ENCODE measurements around the gene CPLX4. TPM values are rescaled to one million over a fixed set of nuclear protein-coding genes. Genes with fewer than 3 reads are reported as not detected.

The CPLX4 gene
- total and polyA plus RNA-seq, 7 experiments from 2014 or later = not detected

- Histone ChIP-seq H3K9me3 (ENCODE audit: control insufficient read depth in 2 of 3, low read length in 3 of 3) (no peaks in the 10 kb centered on the region), H3K27ac (ENCODE audit: low read depth, low read length) (no peak overlapping the region), H3K27me3 (ENCODE audit: control insufficient read depth in 2 of 2, insufficient read depth in 2 of 2, low read length in 2 of 2) (peaks cover 7% of the 10 kb centered on the region in 2 donors), H3K36me3 (ENCODE audit: control insufficient read depth in 2 of 3, insufficient read depth in 3 of 3, low read length in 3 of 3) (no peaks in the 10 kb centered on the region), H3K4me3 (ENCODE audit: low read length) (no peak overlapping the region), H3K4me1 (ENCODE audit: control insufficient read depth in 2 of 2, insufficient read depth in 2 of 2, low read length in 2 of 2) (no peaks in the 10 kb centered on the region)
- Mint-ChIP-seq H3K4me3 (peak overlapping the region in 3 of 10 donors; percentile 4 to 83 (median 47)), H3K27ac (no peak overlapping the region), H3K9me3 (peaks cover 0 to 12% (median 2%) of the 10 kb centered on the region in 11 donors), H3K4me1 (peaks cover 11 to 52% (median 24%) of the 10 kb centered on the region in 7 donors), H3K36me3 (no peaks in the 10 kb centered on the region), H3K27me3 (peaks cover 74 to 96% (median 79%) of the 10 kb centered on the region in 5 donors)
- ATAC-seq = no peak
- CTCF ChIA-PET = no interaction called here
- POLR2A ChIA-PET = no interaction called here
- intact Hi-C loops (cut with micrococcal nuclease) = loop anchor here in 1 of 2 donors (5.0 kb wide), 1 partner anchor 90 kb away; the partner anchor contains the start of gene LMAN1
- no peak for DNase-seq
Observed at GRCh38 chr18:59266886-59267502, 51.5 kb downstream of the CPLX4 start.

- Histone ChIP-seq H3K9me3 (ENCODE audit: control insufficient read depth in 2 of 3, low read length in 3 of 3) (no peaks in the 10 kb centered on the region), H3K36me3 (ENCODE audit: control insufficient read depth in 2 of 3, insufficient read depth in 3 of 3, low read length in 3 of 3) (no peaks in the 10 kb centered on the region), H3K27me3 (ENCODE audit: control insufficient read depth in 2 of 2, insufficient read depth in 2 of 2, low read length in 2 of 2) (peaks cover 5 to 7% of the 10 kb centered on the region in 2 donors), H3K27ac (ENCODE audit: low read depth, low read length) (no peak overlapping the region), H3K4me1 (ENCODE audit: control insufficient read depth in 2 of 2, insufficient read depth in 2 of 2, low read length in 2 of 2) (no peaks in the 10 kb centered on the region), H3K4me3 (ENCODE audit: low read length) (no peak overlapping the region)
- ChIA-PET POLR2A (no interaction called here), CTCF (no interaction called here)
- peaks cover 9 to 46% (median 24%) of the 10 kb centered on the region in 7 donors for H3K4me1 Mint-ChIP-seq
- no peaks in the 10 kb centered on the region for H3K36me3 Mint-ChIP-seq
- intact Hi-C loops (cut with micrococcal nuclease) = loop anchor here in 1 of 2 donors (5.0 kb wide), 1 partner anchor 91 kb away; the partner anchor contains the start of gene LMAN1
- peak overlapping the region in 6 of 10 donors; percentile 3 to 71 (median 26) for H3K4me3 Mint-ChIP-seq
- H3K9me3 Mint-ChIP-seq = peaks cover 0 to 15% (median 2%) of the 10 kb centered on the region in 11 donors
- H3K27ac Mint-ChIP-seq = no peak overlapping the region
- ATAC-seq (no peak), DNase-seq (no peak)
- H3K27me3 Mint-ChIP-seq = peaks cover 69 to 96% (median 74%) of the 10 kb centered on the region in 5 donors
Observed at GRCh38 chr18:59266459-59266858, 52.0 kb downstream of the CPLX4 start.

- CTCF ChIA-PET = no interaction called here
- intact Hi-C loops (cut with micrococcal nuclease) = loop anchor here in 1 of 2 donors (2.0 to 5.0 kb wide), 3 partner anchors 17 to 127 kb away; partner anchors contain the start of genes LMAN1 and SEC11C
- H3K27me3 ChIP-seq (ENCODE audit: control insufficient read depth in 2 of 2, insufficient read depth in 2 of 2, low read length in 2 of 2) = peaks cover 3 to 6% of the 10 kb centered on the region in 2 donors
Observed at GRCh38 chr18:59265974-59266369, 52.5 kb downstream of the CPLX4 start.

GRCh38 chr18:59265246-59265973 is 53.0 kb downstream of the CPLX4 start:
- H3K4me1 ChIP-seq (ENCODE audit: control insufficient read depth in 2 of 2, insufficient read depth in 2 of 2, low read length in 2 of 2) = no peaks in the 10 kb centered on the region
- peaks cover 0 to under 1% of the 10 kb centered on the region in 2 donors for H3K27me3 ChIP-seq (ENCODE audit: control insufficient read depth in 2 of 2, insufficient read depth in 2 of 2, low read length in 2 of 2)
- peaks cover 0 to 17% (median 2%) of the 10 kb centered on the region in 11 donors for H3K9me3 Mint-ChIP-seq
- no peak overlapping the region for H3K27ac ChIP-seq (ENCODE audit: low read depth, low read length)
- H3K9me3 ChIP-seq (ENCODE audit: control insufficient read depth in 2 of 3, low read length in 3 of 3) = no peaks in the 10 kb centered on the region
- ChIA-PET POLR2A (no interaction called here), CTCF (no interaction called here)
- H3K36me3 ChIP-seq (ENCODE audit: control insufficient read depth in 2 of 3, insufficient read depth in 3 of 3, low read length in 3 of 3) = no peaks in the 10 kb centered on the region
- intact Hi-C loops (cut with micrococcal nuclease) = loop anchor here in 1 of 2 donors (2.0 to 5.0 kb wide), 3 partner anchors 17 to 127 kb away; partner anchors contain the start of genes LMAN1 and SEC11C
- no peak overlapping the region for H3K27ac Mint-ChIP-seq
- ATAC-seq (peak; percentile 36), DNase-seq (no peak)
- H3K4me3 Mint-ChIP-seq = peak overlapping the region in 9 of 10 donors; percentile 29 to 71 (median 51)
- H3K27me3 Mint-ChIP-seq = peaks cover 64 to 95% (median 74%) of the 10 kb centered on the region in 5 donors
- no peak overlapping the region for H3K4me3 ChIP-seq (ENCODE audit: low read length)
- no peaks in the 10 kb centered on the region for H3K36me3 Mint-ChIP-seq
- H3K4me1 Mint-ChIP-seq = peaks cover 9 to 41% (median 19%) of the 10 kb centered on the region in 7 donors

More at GRCh38 chr18:59265974-59266369, 52.5 kb downstream of the CPLX4 start:
- peak overlapping the region in 7 of 10 donors; percentile 6 to 71 (median 58) for H3K4me3 Mint-ChIP-seq
- peaks cover 69 to 96% (median 74%) of the 10 kb centered on the region in 5 donors for H3K27me3 Mint-ChIP-seq
- H3K9me3 ChIP-seq (ENCODE audit: control insufficient read depth in 2 of 3, low read length in 3 of 3) = no peaks in the 10 kb centered on the region
- no peaks in the 10 kb centered on the region for H3K36me3 ChIP-seq (ENCODE audit: control insufficient read depth in 2 of 3, insufficient read depth in 3 of 3, low read length in 3 of 3)
- no peak for DNase-seq
- peaks cover 0 to 17% (median 2%) of the 10 kb centered on the region in 11 donors for H3K9me3 Mint-ChIP-seq
- H3K4me1 ChIP-seq (ENCODE audit: control insufficient read depth in 2 of 2, insufficient read depth in 2 of 2, low read length in 2 of 2) = no peaks in the 10 kb centered on the region
- no peak overlapping the region for H3K27ac ChIP-seq (ENCODE audit: low read depth, low read length)
- H3K4me3 ChIP-seq (ENCODE audit: low read length) = no peak overlapping the region
- peaks cover 9 to 44% (median 22%) of the 10 kb centered on the region in 7 donors for H3K4me1 Mint-ChIP-seq
- no peak overlapping the region for H3K27ac Mint-ChIP-seq
- POLR2A ChIA-PET = no interaction called here
- no peaks in the 10 kb centered on the region for H3K36me3 Mint-ChIP-seq
- no peak for ATAC-seq

GRCh38 chr18:59264651-59265245 is 53.7 kb downstream of the CPLX4 start:
- DNase-seq (no peak), ATAC-seq (no peak)
- no peak overlapping the region for H3K4me3 ChIP-seq (ENCODE audit: low read length)
- no peak overlapping the region for H3K27ac Mint-ChIP-seq
- CTCF ChIA-PET = no interaction called here
- intact Hi-C loops (cut with micrococcal nuclease) = loop anchor here in 1 of 2 donors (2.0 to 5.0 kb wide), 3 partner anchors 16 to 126 kb away; partner anchors contain the start of genes LMAN1 and SEC11C
- H3K36me3 Mint-ChIP-seq = no peaks in the 10 kb centered on the region
- H3K27ac ChIP-seq (ENCODE audit: low read depth, low read length) = no peak overlapping the region
- H3K4me3 Mint-ChIP-seq = peak overlapping the region in 8 of 10 donors; percentile 19 to 71 (median 54)
- peaks cover 6 to 35% (median 17%) of the 10 kb centered on the region in 7 donors for H3K4me1 Mint-ChIP-seq
- no peaks in the 10 kb centered on the region for H3K9me3 ChIP-seq (ENCODE audit: control insufficient read depth in 2 of 3, low read length in 3 of 3)
- H3K4me1 ChIP-seq (ENCODE audit: control insufficient read depth in 2 of 2, insufficient read depth in 2 of 2, low read length in 2 of 2) = no peaks in the 10 kb centered on the region
- H3K36me3 ChIP-seq (ENCODE audit: control insufficient read depth in 2 of 3, insufficient read depth in 3 of 3, low read length in 3 of 3) = no peaks in the 10 kb centered on the region
- peaks cover 59 to 94% (median 71%) of the 10 kb centered on the region in 5 donors for H3K27me3 Mint-ChIP-seq
- POLR2A ChIA-PET = no interaction called here
- peaks cover 0 to 17% (median 5%) of the 10 kb centered on the region in 11 donors for H3K9me3 Mint-ChIP-seq
- no peaks in the 10 kb centered on the region for H3K27me3 ChIP-seq (ENCODE audit: control insufficient read depth in 2 of 2, insufficient read depth in 2 of 2, low read length in 2 of 2)

- Histone ChIP-seq H3K9me3 (ENCODE audit: control insufficient read depth in 2 of 3, low read length in 3 of 3) (no peaks in the 10 kb centered on the region), H3K4me3 (ENCODE audit: low read length) (no peak overlapping the region), H3K4me1 (ENCODE audit: control insufficient read depth in 2 of 2, insufficient read depth in 2 of 2, low read length in 2 of 2) (no peaks in the 10 kb centered on the region), H3K27ac (ENCODE audit: low read depth, low read length) (no peak overlapping the region), H3K27me3 (ENCODE audit: control insufficient read depth in 2 of 2, insufficient read depth in 2 of 2, low read length in 2 of 2) (no peaks in the 10 kb centered on the region), H3K36me3 (ENCODE audit: control insufficient read depth in 2 of 3, insufficient read depth in 3 of 3, low read length in 3 of 3) (no peaks in the 10 kb centered on the region)
- no peak for DNase-seq
- CTCF ChIA-PET = no interaction called here
- intact Hi-C loops (cut with micrococcal nuclease) = loop anchor here in 1 of 2 donors (2.0 kb wide), 2 partner anchors 15 to 125 kb away; partner anchors contain the start of gene SEC11C
- ATAC-seq = no peak
- peaks cover 0 to 4% (median 0%) of the 10 kb centered on the region in 5 donors for H3K36me3 Mint-ChIP-seq
- peaks cover 0 to 17% (median 6%) of the 10 kb centered on the region in 11 donors for H3K9me3 Mint-ChIP-seq
- POLR2A ChIA-PET = no interaction called here
- H3K27me3 Mint-ChIP-seq = peaks cover 60 to 95% (median 73%) of the 10 kb centered on the region in 5 donors
- H3K27ac Mint-ChIP-seq = no peak overlapping the region
- H3K4me1 Mint-ChIP-seq = peaks cover 2 to 31% (median 13%) of the 10 kb centered on the region in 7 donors
- peak overlapping the region in 1 of 10 donors; percentile 16 for H3K4me3 Mint-ChIP-seq
Observed at GRCh38 chr18:59264121-59264571, 54.3 kb downstream of the CPLX4 start.

Data from naive thymus-derived CD4-positive, alpha-beta T cell (primary cell).